PC-3 (cell line): ENCODE results near the gene ARHGEF7. TPM values are rescaled to one million over a fixed set of nuclear protein-coding genes. Genes with fewer than 3 reads are reported as not detected.

ENCODE experiments used
- ATAC-seq: fragments of 200-7000 bp; cut with Tn5 transposase; 2 replicates; pipeline ENCODE4 v1.9.1; 2020; ENCODE audit warnings: mild to moderate bottlenecking, moderate library complexity
- BruUV-seq: library from RNA; stranded (reverse); fragments of 400-500 nt; replicated peaks from 2 replicates; lab custom pipeline; 2021; lab: Mats Ljungman, UMichigan
- CTCF ChIA-PET: fragments of 300-600 bp; sonication (Branson Sonifier 250); formaldehyde crosslinking; loops from one replicate; lab custom pipeline; 2022; ENCODE audit warnings: antibody characterized with exemption; lab: Charles Lee
- POLR2A ChIA-PET: fragments of 300-600 bp; sonication (Branson Sonifier 250); formaldehyde crosslinking; loops from one replicate; lab custom pipeline; 2022; ENCODE audit warnings: antibody characterized with exemption; ENCODE audit not compliant: unreplicated experiment; lab: Charles Lee
- DNase-seq: peaks from one replicate; pipeline ENCODE4 v3.0.0-alpha.2; 2015
- H2AFZ ChIP-seq: fragments of 300-600 bp; sonication (generic); 2 replicates; pipeline ENCODE4 v1.6.0; 2016; ENCODE audit warnings: antibody characterized with exemption, low read length
- H3F3A ChIP-seq: fragments of 300-600 bp; sonication (generic); one replicate; pipeline ENCODE4 v1.6.0; 2017; ENCODE audit warnings: antibody characterized with exemption, low read length, control low read depth, mild to moderate bottlenecking; ENCODE audit not compliant: unreplicated experiment
- H3K27ac ChIP-seq: fragments of 300-600 bp; sonication (generic); 2 replicates; pipeline ENCODE4 v1.5.1; 2016; ENCODE audit warnings: mild to moderate bottlenecking, low read length
- H3K27me3 ChIP-seq: fragments of 300-600 bp; sonication (generic); 2 replicates; pipeline ENCODE4 v1.6.1; 2016; ENCODE audit warnings: low read length, mixed read lengths
- H3K36me3 ChIP-seq: fragments of 300-600 bp; sonication (generic); 2 replicates; pipeline ENCODE4 v1.6.1; 2016; ENCODE audit warnings: low read depth, mixed run types, low read length, mixed read lengths
- H3K4me1 ChIP-seq: fragments of 300-600 bp; sonication (generic); 2 replicates; pipeline ENCODE4 v1.5.1; 2016; ENCODE audit warnings: low read length; ENCODE audit not compliant: insufficient read depth
- H3K4me2 ChIP-seq: fragments of 300-600 bp; sonication (generic); 2 replicates; pipeline ENCODE4 v1.6.0; 2016; ENCODE audit warnings: low read length
- H3K4me3 ChIP-seq: fragments of 300-600 bp; sonication (generic); 2 replicates; pipeline ENCODE4 v1.5.1; 2016; ENCODE audit warnings: mild to moderate bottlenecking, low read length, mixed read lengths
- H3K79me2 ChIP-seq: fragments of 300-600 bp; sonication (generic); 2 replicates; pipeline ENCODE4 v1.6.1; 2017; ENCODE audit warnings: low read length, mixed read lengths
- H3K9ac ChIP-seq: fragments of 300-600 bp; sonication (generic); 2 replicates; pipeline ENCODE4 v1.6.0; 2016; ENCODE audit warnings: mild to moderate bottlenecking, low read length
- H3K9me2 ChIP-seq: fragments of 300-600 bp; sonication (generic); replicated peaks from 2 replicates; pipeline ENCODE4 v1.6.1; 2016; ENCODE audit warnings: mixed run types, low read length, mixed read lengths
- H3K9me3 ChIP-seq: fragments of 300-600 bp; sonication (generic); 2 replicates; pipeline ENCODE4 v1.6.1; 2016; ENCODE audit warnings: low read length, mixed read lengths
- H4K20me1 ChIP-seq: fragments of 300-600 bp; sonication (generic); 2 replicates; pipeline ENCODE4 v1.6.1; 2016; ENCODE audit warnings: low read length, mixed read lengths
- EZH2 ChIP-seq: fragments of 300-600 bp; sonication (generic); IDR thresholded peaks from one replicate; pipeline ENCODE4 v1.6.1; 2017; ENCODE audit warnings: antibody characterized with exemption, mild to moderate bottlenecking, low read length; ENCODE audit not compliant: unreplicated experiment
- EZH2phosphoT487 ChIP-seq: fragments of 300-600 bp; sonication (generic); IDR thresholded peaks from 2 replicates; pipeline ENCODE4 v1.6.1; 2018; ENCODE audit warnings: mild to moderate bottlenecking, antibody characterized with exemption, low read length, borderline replicate concordance
- intact Hi-C: fragments of 100-400 bp; cut with micrococcal nuclease; formaldehyde crosslinking; loops from 2 replicates; pipeline ENCODE4 v1.9.0; 2023
- total RNA-seq: library from RNA; depleted of rRNA; stranded (reverse); fragments of >200 nt; gene quantifications from 2 replicates; pipeline ENCODE4 v1.2.3, GENCODE V29; 2014
- TF ChIP-seq, protein P1 (sequence below): fragments of 300-600 bp; sonication (generic); conservative IDR thresholded peaks from 2 replicates; pipeline ENCODE4 v1.5.1; 2017; ENCODE audit warnings: antibody characterized with exemption, low read depth, mild to moderate bottlenecking, low read length

Gene ARHGEF7
- total RNA-seq, 1 experiment from 2014 or later = 14.7 TPM

DNA sequence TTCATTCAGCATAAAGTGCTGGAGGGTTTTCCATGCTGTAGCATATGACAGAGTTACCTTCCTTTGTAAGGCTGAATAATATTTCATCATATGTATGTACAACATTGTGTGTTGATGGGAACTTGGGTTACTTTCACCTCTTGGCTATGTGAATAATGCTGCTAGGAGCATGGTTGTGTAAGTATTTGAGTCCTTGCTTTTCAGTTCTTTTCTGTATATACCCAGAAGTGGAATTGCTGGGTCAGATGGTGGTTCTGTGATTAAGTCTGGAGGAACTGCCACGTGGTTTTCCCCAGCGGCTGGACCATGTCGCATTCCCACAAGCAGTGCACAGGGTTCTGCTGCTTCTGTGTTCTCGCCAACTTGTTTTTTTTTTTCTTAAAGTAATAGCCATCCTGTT lies 104.2 kb downstream of the ARHGEF7 start:
- Histone ChIP-seq H2AFZ (no peak overlapping the region), H3K4me3 (no peak overlapping the region), H4K20me1 (0 out of 2 replicates have a peak, but pooled peaks cover 5% of the 10 kb centered on the region), H3K9ac (no peak overlapping the region), H3K4me1 (no peaks in the 10 kb centered on the region), H3K79me2 (peaks cover 29% of the 10 kb centered on the region), H3K27me3 (no peaks in the 10 kb centered on the region), H3K27ac (no peak overlapping the region), H3K4me2 (no peak overlapping the region), H3K9me3 (no peaks in the 10 kb centered on the region), H3K9me2 (no peaks in the 10 kb centered on the region), H3K36me3 (no peaks in the 10 kb centered on the region), H3F3A (no peaks in the 10 kb centered on the region)
- intact Hi-C loops = loop anchor here (10.0 kb wide), 1 partner anchor 304 kb away; the partner anchor contains the start of gene ANKRD10
- ChIA-PET CTCF (no interaction called here), POLR2A (no interaction called here)
- no peak for DNase-seq
- ATAC-seq = no peak
- BruUV-seq = no TSS peak
- TF ChIP-seq EZH2phosphoT487 (no peak), EZH2 (no peak)
- TF ChIP-seq, protein P1, sequence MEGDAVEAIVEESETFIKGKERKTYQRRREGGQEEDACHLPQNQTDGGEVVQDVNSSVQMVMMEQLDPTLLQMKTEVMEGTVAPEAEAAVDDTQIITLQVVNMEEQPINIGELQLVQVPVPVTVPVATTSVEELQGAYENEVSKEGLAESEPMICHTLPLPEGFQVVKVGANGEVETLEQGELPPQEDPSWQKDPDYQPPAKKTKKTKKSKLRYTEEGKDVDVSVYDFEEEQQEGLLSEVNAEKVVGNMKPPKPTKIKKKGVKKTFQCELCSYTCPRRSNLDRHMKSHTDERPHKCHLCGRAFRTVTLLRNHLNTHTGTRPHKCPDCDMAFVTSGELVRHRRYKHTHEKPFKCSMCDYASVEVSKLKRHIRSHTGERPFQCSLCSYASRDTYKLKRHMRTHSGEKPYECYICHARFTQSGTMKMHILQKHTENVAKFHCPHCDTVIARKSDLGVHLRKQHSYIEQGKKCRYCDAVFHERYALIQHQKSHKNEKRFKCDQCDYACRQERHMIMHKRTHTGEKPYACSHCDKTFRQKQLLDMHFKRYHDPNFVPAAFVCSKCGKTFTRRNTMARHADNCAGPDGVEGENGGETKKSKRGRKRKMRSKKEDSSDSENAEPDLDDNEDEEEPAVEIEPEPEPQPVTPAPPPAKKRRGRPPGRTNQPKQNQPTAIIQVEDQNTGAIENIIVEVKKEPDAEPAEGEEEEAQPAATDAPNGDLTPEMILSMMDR = no peak

DNA sequence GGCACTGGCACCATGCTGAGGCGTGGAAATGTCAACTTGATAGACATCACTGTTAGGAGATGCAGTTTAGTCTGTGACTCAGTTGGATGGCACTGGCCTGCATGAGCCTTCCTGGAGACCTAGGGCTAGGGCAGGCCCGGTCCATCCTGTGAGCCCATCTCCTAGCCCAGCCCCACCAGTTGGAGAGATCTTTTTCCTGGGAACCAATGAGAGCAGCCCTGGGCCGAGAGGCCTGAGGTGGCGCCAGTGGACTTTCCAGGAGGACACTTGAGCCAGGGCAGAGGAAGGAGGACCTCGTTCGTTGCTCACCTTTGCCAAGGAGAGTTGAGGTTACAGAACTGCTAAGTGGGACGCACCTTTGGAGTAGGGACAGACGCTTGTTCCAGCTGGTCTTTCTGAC lies 104.8 kb downstream of the ARHGEF7 start:
- TF ChIP-seq, protein P1 = no peak
- TF ChIP-seq EZH2 = no peak
- TF ChIP-seq EZH2phosphoT487 = no peak
- no peak for ATAC-seq
- 0 out of 2 replicates have a peak, but pooled peaks cover 5% of the 10 kb centered on the region for H4K20me1 ChIP-seq
- H3K4me1 ChIP-seq = no peaks in the 10 kb centered on the region
- no peaks in the 10 kb centered on the region for H3K36me3 ChIP-seq
- H3K79me2 ChIP-seq = peaks cover 34% of the 10 kb centered on the region
- ChIA-PET CTCF (no interaction called here), POLR2A (no interaction called here)
- BruUV-seq = no TSS peak
- H3K4me2 ChIP-seq = no peak overlapping the region
- no peak for DNase-seq
- H3K27ac ChIP-seq = no peak overlapping the region
- intact Hi-C loops = loop anchor here (10.0 kb wide), 1 partner anchor 305 kb away; the partner anchor contains the start of gene ANKRD10
- H3K27me3 ChIP-seq = no peaks in the 10 kb centered on the region
- no peak overlapping the region for H3K9ac ChIP-seq
- H3K4me3 ChIP-seq = no peak overlapping the region
- no peaks in the 10 kb centered on the region for H3F3A ChIP-seq
- H3K9me3 ChIP-seq = no peaks in the 10 kb centered on the region
- H3K9me2 ChIP-seq = no peaks in the 10 kb centered on the region
- no peak overlapping the region for H2AFZ ChIP-seq

DNA sequence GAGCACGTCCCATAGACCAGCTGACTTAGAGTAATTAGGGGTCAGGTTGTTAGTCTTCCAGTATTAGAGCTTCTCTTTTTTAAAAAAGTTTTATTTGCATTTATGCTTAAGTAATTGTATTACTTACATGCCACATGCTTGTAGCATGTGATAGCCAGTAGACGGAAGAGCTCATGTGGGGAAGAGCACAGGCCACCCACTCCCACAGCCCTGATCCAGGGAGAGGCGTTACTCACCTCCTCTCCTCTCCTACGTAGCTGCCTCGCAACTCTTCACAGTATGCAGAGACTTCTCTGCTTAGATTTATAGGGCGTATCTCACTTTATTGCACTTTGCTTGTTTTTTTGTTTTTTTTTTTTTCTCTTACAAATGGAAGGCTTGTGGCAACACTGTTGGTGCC lies 110.1 kb downstream of the ARHGEF7 start:
- H4K20me1 ChIP-seq = no peaks in the 10 kb centered on the region
- H3K27ac ChIP-seq = no peak overlapping the region
- no peaks in the 10 kb centered on the region for H3K36me3 ChIP-seq
- H3K9me3 ChIP-seq = no peaks in the 10 kb centered on the region
- no peak overlapping the region for H3K4me3 ChIP-seq
- no peak overlapping the region for H3K9ac ChIP-seq
- intact Hi-C loops = no loop called here
- ATAC-seq (no peak), DNase-seq (no peak)
- no peaks in the 10 kb centered on the region for H3K4me1 ChIP-seq
- H3K79me2 ChIP-seq = peaks cover 7% of the 10 kb centered on the region; the same call in 1 of the 2 replicates
- TF ChIP-seq EZH2 (no peak), EZH2phosphoT487 (no peak)
- TF ChIP-seq, protein P1 = no peak
- no peak overlapping the region for H2AFZ ChIP-seq
- CTCF ChIA-PET = no interaction called here
- POLR2A ChIA-PET = no interaction called here
- no peak overlapping the region for H3K4me2 ChIP-seq
- no peaks in the 10 kb centered on the region for H3K27me3 ChIP-seq
- no peaks in the 10 kb centered on the region for H3F3A ChIP-seq
- BruUV-seq = no TSS peak
- no peaks in the 10 kb centered on the region for H3K9me2 ChIP-seq
